ENCODE data around the gene TEP1. TPM values are rescaled to one million over a fixed set of nuclear protein-coding genes. Genes with fewer than 3 reads are reported as not detected.

The TEP1 gene
- total and polyA plus RNA-seq, 2 of the 13 experiments (the other 11 are each of a cell fraction or from before 2014, with no cell fraction given) = 11.0 to 12.8 TPM

DNA sequence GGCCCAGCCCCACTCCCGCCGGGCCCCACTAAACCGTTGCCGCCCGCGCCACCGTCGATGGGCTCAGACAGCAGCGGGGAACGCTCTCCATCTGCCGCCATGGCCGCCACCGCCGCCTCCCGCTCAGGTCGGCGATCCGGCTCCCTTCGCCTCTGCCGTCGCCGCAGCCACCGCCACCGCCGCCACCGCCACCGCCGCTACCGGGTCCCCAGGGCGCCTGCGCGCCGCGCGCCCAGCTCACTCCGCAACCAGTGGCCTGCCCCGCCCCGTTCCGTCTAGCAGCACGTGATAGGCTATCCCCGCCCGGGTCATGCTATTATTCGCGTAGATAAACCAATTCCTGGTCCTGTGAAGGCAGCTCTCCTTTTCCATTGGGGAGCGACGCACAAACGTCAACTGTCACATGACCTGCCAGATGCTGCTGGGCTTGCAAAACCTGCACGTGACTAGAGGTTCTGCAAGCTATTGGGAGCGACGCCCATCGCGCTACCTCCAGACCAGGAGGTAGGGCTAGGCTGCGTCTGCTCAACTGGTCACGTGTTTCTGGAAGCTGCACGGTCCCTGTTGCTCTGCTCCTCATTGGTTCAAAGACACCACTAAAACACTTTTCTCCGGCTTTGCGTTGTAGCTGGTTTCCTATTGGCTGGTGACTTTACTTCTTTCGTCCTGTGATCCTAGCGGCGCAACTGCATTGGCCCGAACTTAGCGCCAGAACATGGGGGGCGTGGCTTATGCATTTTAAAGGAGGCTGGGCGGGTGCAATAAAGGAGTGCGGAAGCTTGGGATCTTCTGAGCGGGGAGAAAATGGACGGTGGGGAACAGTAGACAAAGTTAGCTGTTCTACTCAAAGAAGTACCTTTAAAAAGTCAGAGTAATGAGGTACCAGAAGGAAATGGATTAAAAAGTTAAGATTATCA lies 48.2 kb upstream of the TEP1 start, which contains the start of gene PIP4P1 (continued):
- TF ChIP-seq, protein P1, sequence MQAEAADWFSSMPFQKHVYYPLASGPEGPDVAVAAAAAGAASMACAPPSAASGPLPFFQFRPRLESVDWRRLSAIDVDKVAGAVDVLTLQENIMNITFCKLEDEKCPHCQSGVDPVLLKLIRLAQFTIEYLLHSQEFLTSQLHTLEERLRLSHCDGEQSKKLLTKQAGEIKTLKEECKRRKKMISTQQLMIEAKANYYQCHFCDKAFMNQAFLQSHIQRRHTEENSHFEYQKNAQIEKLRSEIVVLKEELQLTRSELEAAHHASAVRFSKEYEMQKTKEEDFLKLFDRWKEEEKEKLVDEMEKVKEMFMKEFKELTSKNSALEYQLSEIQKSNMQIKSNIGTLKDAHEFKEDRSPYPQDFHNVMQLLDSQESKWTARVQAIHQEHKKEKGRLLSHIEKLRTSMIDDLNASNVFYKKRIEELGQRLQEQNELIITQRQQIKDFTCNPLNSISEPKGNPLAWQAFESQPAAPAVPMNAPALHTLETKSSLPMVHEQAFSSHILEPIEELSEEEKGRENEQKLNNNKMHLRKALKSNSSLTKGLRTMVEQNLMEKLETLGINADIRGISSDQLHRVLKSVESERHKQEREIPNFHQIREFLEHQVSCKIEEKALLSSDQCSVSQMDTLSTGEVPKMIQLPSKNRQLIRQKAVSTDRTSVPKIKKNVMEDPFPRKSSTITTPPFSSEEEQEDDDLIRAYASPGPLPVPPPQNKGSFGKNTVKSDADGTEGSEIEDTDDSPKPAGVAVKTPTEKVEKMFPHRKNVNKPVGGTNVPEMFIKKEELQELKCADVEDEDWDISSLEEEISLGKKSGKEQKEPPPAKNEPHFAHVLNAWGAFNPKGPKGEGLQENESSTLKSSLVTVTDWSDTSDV (CRISPR knock-in tag; IDR thresholded peaks at IDR 0.05) = peak; percentile 27
- no peak for TF ChIP-seq RBAK (CRISPR knock-in tag; IDR thresholded peaks at IDR 0.05)
- no peak for TF ChIP-seq SMARCC2 (IDR thresholded peaks at IDR 0.05)
- TF ChIP-seq FOXK1 (CRISPR knock-in tag; IDR thresholded peaks at IDR 0.05; ENCODE audit: borderline replicate concordance, low read depth) = peak; percentile 96
- TF ChIP-seq, protein P2, sequence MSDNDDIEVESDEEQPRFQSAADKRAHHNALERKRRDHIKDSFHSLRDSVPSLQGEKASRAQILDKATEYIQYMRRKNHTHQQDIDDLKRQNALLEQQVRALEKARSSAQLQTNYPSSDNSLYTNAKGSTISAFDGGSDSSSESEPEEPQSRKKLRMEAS (IDR thresholded peaks at IDR 0.05) = peak; percentile 100
- peak; percentile 36; the same call in 1 of the 2 replicates for TF ChIP-seq SIN3B (IDR thresholded peaks at IDR 0.05; ENCODE audit: low read length)
- TF ChIP-seq U2AF2 (IDR thresholded peaks at IDR 0.05; ENCODE audit: low read depth, low read length) = no peak
- no peak for TF ChIP-seq ZBTB1 (CRISPR knock-in tag; IDR thresholded peaks at IDR 0.05; ENCODE audit: borderline replicate concordance)
- TF ChIP-seq ZBTB21 (CRISPR knock-in tag; IDR thresholded peaks at IDR 0.05) = no peak
- no peak for TF ChIP-seq ZNF672 (CRISPR knock-in tag; IDR thresholded peaks at IDR 0.05)
- TF ChIP-seq, protein P3, sequence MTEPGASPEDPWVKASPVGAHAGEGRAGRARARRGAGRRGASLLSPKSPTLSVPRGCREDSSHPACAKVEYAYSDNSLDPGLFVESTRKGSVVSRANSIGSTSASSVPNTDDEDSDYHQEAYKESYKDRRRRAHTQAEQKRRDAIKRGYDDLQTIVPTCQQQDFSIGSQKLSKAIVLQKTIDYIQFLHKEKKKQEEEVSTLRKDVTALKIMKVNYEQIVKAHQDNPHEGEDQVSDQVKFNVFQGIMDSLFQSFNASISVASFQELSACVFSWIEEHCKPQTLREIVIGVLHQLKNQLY (CRISPR knock-in tag; IDR thresholded peaks at IDR 0.05) = peak; percentile 92
- TF ChIP-seq NONO (IDR thresholded peaks at IDR 0.05) = no peak
- TF ChIP-seq NONO (CRISPR knock-in tag; conservative IDR thresholded peaks at IDR 0.05) = peak; percentile 79
- TF ChIP-seq, protein P4, sequence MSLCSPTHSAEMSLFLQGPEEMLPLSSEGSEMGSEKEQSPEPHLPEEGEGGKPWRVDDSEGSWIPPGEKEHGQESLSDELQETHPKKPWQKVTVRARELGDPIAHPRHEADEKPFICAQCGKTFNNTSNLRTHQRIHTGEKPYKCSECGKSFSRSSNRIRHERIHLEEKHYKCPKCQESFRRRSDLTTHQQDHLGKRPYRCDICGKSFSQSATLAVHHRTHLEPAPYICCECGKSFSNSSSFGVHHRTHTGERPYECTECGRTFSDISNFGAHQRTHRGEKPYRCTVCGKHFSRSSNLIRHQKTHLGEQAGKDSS (CRISPR knock-in tag; IDR thresholded peaks at IDR 0.05; ENCODE audit: borderline replicate concordance, low read depth) = no peak
- TF ChIP-seq TCF7 (IDR thresholded peaks at IDR 0.05; ENCODE audit: low read depth) = no peak
- TF ChIP-seq KLF16 (CRISPR knock-in tag; IDR thresholded peaks at IDR 0.05) = peak in 1 of 2 experiments; percentile 99; a peak in 2 of 4 replicates
- TF ChIP-seq, protein P5, sequence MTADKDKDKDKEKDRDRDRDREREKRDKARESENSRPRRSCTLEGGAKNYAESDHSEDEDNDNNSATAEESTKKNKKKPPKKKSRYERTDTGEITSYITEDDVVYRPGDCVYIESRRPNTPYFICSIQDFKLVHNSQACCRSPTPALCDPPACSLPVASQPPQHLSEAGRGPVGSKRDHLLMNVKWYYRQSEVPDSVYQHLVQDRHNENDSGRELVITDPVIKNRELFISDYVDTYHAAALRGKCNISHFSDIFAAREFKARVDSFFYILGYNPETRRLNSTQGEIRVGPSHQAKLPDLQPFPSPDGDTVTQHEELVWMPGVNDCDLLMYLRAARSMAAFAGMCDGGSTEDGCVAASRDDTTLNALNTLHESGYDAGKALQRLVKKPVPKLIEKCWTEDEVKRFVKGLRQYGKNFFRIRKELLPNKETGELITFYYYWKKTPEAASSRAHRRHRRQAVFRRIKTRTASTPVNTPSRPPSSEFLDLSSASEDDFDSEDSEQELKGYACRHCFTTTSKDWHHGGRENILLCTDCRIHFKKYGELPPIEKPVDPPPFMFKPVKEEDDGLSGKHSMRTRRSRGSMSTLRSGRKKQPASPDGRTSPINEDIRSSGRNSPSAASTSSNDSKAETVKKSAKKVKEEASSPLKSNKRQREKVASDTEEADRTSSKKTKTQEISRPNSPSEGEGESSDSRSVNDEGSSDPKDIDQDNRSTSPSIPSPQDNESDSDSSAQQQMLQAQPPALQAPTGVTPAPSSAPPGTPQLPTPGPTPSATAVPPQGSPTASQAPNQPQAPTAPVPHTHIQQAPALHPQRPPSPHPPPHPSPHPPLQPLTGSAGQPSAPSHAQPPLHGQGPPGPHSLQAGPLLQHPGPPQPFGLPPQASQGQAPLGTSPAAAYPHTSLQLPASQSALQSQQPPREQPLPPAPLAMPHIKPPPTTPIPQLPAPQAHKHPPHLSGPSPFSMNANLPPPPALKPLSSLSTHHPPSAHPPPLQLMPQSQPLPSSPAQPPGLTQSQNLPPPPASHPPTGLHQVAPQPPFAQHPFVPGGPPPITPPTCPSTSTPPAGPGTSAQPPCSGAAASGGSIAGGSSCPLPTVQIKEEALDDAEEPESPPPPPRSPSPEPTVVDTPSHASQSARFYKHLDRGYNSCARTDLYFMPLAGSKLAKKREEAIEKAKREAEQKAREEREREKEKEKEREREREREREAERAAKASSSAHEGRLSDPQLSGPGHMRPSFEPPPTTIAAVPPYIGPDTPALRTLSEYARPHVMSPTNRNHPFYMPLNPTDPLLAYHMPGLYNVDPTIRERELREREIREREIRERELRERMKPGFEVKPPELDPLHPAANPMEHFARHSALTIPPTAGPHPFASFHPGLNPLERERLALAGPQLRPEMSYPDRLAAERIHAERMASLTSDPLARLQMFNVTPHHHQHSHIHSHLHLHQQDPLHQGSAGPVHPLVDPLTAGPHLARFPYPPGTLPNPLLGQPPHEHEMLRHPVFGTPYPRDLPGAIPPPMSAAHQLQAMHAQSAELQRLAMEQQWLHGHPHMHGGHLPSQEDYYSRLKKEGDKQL (CRISPR knock-in tag; IDR thresholded peaks at IDR 0.05; ENCODE audit: low read depth) = no peak
